NCI-H82 treated with DMSO at 0.1 percent for 48 hours (cell line): ENCODE measurements around the gene TRMT10A.
"Not testable (repeated sequence)": the region's sequence is repeated elsewhere in the genome, so short reads cannot be mapped to it uniquely, and the experiment has no call there.

Experiments
- DNase-seq: peaks from one replicate; lab custom pipeline; 2025; ENCODE audit not compliant: unreplicated experiment; lab: John Stamatoyannopoulos, UW

Gene TRMT10A

DNA sequence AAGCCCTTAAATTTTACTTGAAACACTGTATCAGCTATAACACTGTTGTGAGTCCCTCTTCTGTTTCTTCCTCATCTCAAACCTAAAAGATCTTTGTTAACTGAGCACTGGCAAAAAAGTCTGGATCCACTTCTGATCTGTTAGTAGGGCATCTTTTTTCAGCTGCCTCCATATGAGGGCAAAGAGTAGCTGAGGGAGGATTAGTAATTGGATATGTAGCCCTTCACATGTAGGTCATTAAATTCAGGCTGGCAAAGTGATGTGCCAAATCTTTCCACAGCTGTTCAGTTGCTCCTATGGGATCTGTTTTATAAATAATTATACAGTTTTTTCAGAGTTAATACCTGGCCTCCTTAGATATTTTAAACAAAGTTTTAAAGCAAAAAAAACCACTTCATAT lies 1.1 kb upstream of the TRMT10A start:
- peak; percentile 68 for DNase-seq

DNA sequence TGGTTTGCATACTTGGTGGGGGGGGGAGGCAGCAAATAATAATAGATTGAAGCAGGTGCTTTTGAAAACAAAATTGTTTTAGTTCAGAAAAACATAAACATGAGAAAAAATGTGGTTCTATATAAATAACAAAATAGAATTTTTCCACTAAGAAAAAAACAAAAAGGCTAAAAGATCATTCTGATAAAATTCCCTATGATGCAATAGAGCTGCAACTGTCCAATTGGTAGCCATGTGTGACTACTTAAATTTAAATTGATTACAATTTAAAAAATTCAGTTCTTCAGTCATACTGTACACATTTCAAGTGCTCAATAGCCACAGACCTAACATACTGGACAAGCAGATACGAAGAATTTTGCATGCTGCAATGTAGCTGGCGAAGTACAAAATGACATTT lies 11.0 kb downstream of the TRMT10A start:
- no peak for DNase-seq

DNA sequence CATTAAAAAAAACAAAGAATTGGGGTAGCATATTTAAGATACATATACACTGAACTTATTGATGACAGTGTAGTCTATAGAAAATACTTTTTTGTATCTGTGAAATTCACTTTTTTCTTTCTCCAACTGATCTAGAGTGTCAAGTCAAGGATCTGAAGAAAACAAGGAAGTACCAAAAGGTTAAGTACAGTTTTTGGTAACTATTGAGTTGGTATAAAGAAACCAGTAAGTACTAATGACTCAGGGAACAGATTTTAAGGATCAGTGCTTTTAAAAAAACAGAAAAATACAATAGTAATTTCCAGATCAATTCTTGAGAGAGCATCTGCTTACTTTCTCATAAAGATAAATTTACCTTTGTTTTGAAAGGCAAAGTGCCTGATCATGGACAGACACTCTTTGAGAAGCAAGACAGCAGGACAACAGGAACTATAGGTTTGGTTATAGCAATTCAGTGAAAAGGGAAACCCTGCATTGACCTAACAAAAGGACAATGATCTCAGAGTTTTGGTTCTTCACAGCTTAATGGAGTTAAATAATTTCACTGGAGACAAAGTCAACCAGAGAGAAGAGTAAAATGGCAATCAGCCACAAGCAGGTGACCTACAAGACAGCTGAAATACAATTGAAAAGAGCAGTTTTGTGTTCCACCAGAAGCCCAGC lies 23.4 kb downstream of the TRMT10A start:
- DNase-seq: no peak

DNA sequence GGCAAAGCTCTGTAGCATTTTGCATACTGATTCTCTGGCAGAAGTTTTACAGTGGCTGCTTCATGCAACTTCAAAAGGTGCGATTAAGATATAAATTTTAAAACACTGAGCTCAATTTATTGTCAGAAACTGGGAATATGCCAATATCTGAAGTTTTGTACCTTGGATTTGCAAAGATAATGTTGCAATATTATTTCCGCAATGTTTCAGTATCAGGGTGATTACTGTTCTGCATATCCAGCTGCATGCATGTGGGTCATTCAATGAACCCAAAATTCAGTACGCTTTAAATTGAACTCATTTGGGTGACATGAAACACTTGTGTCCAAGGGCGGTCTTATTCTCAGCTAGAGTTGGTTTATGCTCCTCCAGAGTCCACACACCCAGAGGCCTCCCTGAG lies 26.2 kb downstream of the TRMT10A start:
- no peak for DNase-seq

DNA sequence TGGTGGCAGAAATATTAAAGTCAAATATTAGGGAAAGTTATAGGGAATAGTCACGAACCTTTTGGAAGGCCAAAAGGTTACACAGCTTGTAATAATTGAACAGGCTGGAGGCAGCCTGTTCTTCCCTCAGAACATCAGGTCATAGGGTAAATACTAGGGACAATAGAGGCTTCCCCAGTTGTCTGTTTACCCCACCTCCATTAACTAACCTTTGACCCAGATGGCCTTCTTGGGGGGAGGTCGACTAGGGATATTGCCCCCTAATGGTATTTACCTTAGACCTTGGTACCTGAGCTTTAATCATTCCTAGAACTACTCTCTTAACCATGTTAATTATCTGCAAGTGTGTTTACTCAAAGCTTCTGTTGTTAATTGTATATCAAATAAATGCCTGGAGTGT lies 27.0 kb downstream of the TRMT10A start:
- no peak for DNase-seq

DNA sequence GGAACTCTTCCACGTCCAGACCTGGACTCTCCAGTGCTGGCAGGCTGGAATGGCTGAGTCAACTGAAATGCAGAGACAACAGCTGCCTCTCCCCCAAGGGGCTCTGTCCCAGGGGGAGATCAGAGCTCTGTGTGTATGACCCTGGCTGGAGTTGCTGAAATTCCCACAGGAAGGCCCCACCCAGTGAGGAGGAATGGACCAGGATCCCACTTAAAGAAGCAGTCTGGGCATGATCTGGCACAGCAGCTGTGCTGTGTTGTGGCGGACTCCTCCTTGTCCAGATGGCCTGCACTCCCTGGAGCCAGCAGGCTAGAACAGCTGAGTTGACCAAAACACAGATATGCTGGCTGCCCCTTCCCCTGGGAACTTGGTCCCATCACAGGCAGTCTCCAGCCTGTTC lies 27.6 kb downstream of the TRMT10A start:
- no peak for DNase-seq

DNA sequence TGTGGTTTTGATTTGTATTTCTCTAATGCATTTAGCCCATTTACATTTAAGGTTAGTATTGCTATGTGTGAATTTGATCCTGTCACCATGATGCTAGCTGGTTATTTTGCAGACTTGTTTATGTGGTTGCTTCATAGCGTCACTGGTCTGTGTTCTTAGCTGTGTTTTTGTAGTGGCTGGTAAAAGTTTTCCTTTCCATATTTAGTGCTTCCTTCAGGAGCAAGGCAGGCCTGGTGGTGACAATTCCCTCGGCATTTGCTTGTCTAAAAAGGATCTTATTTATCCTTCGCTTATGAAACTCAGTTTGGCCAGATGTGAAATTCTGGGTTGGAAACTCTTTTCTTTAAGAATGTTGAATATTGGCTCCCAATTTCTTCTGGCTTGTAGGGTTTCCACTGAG lies 29.1 kb downstream of the TRMT10A start:
- not testable (repeated sequence) for DNase-seq

DNA sequence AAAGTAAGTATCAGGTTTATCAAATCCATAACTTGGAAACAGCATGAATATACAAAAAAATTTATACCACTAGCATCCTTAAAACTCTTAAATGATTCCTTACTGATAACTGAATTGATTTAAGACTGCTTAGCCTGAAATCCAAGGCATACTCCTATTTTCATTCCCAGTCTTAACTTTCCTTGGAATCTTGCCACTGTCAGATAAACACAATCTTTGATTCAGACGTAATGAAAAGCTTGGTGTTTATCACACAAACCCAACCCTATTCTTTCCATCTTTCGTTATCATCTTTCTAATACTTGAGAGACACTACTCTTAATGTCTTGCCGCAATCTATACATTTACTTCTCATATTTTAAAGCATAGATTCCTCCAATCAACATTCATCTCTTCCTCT lies 33.9 kb downstream of the TRMT10A start:
- no peak for DNase-seq

DNA sequence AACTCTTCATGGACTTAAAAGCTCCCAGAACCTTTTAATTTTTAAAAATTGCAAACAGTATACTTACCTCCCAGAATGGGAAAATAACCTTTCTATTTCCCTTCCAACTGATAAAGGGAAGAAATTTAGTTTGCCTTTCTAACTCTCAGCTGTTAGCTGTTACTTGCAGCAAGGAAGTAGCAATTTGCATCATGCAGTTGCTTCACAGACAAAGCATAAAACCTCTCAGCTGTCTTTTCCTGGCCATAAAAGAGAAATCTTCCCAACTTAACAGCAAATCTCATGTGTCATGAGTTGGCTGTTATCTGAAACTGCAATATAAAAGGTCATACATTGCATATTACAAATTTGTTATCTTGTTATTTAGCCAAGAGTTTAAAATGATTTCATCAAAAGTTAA lies 34.6 kb downstream of the TRMT10A start:
- DNase-seq: no peak

DNA sequence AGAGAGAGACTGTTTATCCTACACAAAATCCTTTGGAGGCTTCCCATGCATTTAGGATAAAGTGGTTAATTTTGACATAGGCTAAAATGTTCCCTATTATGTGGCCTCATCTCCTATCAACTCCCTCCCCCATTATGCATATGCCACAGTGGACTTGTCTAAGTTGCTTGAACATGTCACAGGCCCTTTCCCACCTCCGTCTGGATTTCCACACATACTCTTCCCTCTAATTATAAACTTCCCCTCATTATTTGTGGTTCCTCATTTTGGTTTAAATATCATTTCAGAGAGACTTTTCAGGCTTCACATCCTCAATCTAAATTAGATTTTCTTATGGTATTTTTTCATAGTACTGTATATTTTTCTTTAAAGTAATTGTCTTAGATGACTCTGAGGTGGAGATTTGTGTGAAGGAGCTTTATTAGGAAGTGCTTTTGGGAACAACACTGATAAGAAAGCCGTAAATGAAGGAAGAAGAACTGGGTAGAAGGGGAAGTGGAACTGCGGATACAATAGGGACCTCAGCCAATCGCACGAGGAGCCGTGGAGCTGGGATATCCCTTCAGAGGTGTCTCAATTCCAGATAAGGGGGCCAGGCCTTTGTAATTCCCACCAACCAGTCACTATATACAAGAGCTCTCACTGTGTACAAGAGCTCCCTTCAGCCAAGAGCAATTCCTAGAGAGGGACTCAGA lies 45.1 kb downstream of the TRMT10A start:
- DNase-seq: no peak

DNA sequence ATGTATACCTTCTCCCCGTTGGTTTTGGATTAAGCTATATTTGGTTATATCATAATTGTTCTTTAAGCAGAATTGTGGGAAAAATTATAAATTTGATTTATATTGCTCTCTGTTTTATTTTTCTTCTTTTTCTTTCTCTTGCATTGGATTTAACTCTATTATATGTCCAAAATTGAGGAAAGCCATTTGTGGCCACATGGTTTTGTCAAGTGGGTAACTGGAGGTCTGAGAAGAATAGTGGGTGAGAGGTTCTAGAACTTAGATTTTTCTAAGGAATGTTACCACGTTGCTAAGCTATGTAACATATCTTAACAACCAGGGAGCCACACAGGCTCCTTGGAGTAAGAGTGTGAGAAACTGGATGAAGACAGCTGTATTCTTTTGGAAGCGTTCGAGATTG lies 53.1 kb downstream of the TRMT10A start, which contains the start of gene C4orf17:
Gene C4orf17, plus strand, starts transcription at position 301 of the 400 bp plus-strand sequence. CDS start 2,061 bp downstream, outside the sequence.
- DNase-seq: no peak

DNA sequence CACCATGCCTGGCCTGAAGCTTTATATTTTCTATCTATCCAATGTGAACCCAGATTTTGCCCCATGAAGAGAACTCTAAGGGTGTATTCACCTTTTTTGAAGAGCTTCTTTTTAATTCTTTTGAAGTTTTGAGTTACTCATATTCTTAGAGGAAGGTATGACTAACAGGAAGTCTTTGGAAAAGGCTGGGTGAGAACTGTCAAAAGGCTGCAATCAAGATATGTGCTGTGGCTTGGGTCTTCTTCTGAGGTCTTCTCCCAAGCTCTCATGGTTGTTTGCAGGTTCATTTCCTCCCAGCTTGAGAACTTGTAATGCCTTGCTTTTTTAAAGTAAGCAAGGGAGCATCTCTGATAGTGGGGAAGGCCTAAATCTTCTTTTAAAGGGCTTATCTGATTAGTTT lies 56.1 kb downstream of the TRMT10A start:
- peak; percentile 59 for DNase-seq

DNA sequence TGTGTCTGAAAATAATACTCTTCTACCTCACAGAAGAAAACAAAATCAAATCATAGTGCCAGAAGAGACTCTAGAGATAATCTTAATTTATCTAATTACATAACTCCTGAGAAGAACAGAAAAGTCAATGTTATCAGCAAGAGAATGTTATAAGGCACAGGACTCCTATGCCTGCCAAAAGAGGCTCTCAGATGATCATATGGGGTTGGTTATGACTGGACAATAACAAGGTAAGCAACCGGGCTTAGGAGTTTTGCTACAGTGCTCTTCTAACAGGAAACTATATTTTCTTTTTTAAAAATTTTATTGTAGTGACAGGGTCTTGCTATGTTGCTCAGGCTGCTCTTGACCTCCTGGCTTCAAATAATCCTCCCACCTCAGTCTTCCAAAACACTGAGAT lies 56.5 kb downstream of the TRMT10A start:
- no peak for DNase-seq

DNA sequence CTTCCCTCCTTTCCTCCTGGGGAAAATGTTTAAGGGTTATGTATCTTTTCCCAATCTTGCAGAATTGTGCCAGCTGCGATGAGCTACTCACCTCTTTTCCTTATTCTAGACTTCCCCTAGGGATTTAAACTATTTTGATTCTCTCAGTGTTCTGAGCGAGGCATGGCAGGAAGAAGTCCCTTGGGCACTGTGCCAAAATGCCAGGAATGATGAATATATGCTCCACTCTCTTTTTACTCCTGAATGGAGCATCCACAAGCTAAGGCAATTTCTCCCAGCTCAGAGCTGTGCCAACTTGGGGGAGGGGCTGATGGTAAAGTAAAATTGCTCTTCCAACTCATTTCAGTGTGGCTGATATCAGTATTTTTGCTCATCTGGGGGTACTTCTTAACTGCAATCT lies 57.1 kb downstream of the TRMT10A start:
- peak; percentile 10 for DNase-seq

DNA sequence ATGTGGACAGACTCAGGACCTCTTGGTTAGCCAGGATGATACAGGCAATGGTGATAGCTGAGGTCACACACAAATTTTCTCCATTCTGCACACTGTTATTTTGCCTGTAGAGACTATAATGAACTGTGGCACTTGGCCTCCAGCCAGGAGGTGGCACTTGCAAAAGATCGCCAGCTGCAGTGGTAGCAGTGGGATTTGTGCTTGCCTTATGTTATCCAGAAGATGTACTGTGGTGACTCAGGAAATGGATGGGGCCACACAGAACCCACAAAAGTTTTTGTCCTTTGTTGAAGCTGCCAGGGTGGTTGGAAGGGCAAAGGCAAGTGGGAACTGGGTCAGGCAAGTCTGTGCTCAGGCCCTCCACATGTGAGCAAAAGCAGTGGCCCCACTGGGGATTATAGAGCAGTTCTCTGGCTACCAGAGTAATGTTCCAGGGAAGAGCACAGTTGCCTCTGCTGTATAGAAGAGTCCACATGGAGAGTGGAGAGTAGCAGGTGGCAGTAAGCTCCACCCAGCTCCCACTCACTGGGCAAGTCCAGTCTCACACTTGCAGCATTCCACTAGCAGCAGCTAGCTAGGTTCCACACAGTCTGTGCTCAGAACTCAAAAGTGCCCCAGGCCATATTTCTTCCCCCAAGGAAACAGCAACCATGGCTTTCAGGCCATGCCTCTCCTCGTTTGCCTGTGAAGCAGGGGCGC lies 58.9 kb downstream of the TRMT10A start:
- no peak for DNase-seq
